ENCODE data around the gene WRAP53. TPM values are rescaled to one million over a fixed set of nuclear protein-coding genes. Genes with fewer than 3 reads are reported as not detected.
A peak's percentile ranks its signal among the peaks of the same experiment; 100 is the strongest.

WRAP53 gene
- total RNA-seq, 1 experiment from 2014 or later: 22.6 TPM

DNA sequence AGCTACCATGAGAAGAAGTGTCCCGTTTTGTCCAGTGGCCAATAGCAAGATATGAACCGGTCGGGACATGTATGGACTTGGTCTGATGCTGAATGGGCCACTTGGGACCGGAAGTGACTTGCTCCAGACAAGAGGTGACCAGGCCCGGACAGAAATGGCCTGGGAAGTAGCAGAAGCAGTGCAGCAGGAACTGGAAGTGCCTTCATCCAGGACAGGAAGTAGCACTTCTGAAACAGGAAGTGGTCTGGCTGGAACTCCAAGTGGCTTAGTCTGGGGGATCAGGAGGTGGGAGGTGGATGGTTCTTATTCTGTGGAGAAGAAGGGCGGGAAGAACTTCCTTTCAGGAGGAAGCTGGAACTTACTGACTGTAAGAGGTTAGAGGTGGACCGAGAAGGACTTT, 22.0 kb downstream of the WRAP53 start:
- no peak overlapping the region for H3K9ac ChIP-seq (ENCODE audit: low read length)
- BruUV-seq (replicated peaks): no TSS peak
- POLR2A ChIA-PET (ENCODE audit: unreplicated experiment): no interaction called here

DNA sequence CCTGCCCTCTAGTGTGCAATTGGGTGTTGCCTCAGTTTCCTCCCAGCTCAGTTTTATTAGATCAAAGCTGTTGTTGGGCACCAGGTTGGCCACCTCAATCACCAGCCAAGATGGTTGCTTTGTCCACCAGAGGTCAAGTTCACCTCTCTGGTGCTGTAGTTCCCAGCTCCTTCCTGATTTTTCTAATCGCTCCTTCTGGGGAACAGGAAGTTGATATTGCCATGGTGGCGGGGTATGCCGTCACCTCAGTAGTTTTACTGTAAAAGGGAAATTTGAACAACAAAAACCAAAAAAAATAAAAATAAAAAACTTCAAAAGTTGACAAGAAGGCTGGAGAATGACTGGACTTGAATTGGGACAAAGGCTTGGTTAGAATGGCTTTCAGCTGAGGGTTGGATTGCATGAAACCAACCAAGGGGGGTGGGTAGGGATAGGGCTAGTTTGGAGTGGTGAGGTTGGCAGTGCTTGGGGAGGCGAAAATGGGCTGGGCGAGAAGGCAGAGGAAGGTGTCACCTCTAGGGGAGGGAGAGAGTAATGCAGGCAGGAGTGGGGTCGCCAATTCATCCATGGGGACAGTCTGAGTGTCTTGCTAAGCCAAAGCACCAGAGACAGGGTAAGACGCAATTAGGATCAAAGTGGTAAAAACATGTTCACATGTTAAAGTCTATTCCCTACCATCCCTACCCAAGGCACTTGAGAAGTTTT, 22.9 kb downstream of the WRAP53 start:
- no TSS peak for BruUV-seq (replicated peaks)
- H2AFZ ChIP-seq (ENCODE audit: low read length): no peak overlapping the region

More for the DNA sequence above, 22.0 kb downstream of the WRAP53 start:
- Histone ChIP-seq H2AFZ (ENCODE audit: low read length) (no peak overlapping the region), H3K27me3 (ENCODE audit: low read length) (no peaks in the 10 kb centered on the region), H3K79me2 (ENCODE audit: low read length) (no peaks in the 10 kb centered on the region), H3K4me2 (ENCODE audit: low read length) (no peak overlapping the region), H3F3A (ENCODE audit: low read length, unreplicated experiment) (no peaks in the 10 kb centered on the region), H3K9me2 (replicated peaks; ENCODE audit: low read length) (no peaks in the 10 kb centered on the region), H3K36me3 (ENCODE audit: low read depth, low read length) (no peaks in the 10 kb centered on the region), H3K4me3 (ENCODE audit: low read length) (no peak overlapping the region), H3K27ac (ENCODE audit: low read length) (no peak overlapping the region), H3K4me1 (ENCODE audit: insufficient read depth, low read length) (no peaks in the 10 kb centered on the region), H3K9me3 (ENCODE audit: low read length) (no peaks in the 10 kb centered on the region), H4K20me1 (ENCODE audit: low read length) (no peaks in the 10 kb centered on the region)
- ATAC-seq (no peak), DNase-seq (no peak)
- CTCF ChIA-PET: no interaction called here
- intact Hi-C loops (cut with micrococcal nuclease): no loop called here
- TF ChIP-seq EZH2phosphoT487 (IDR thresholded peaks at IDR 0.05; ENCODE audit: borderline replicate concordance, low read length) (no peak), EZH2 (IDR thresholded peaks at IDR 0.05; ENCODE audit: low read length, unreplicated experiment) (no peak)
- TF ChIP-seq, protein P1, sequence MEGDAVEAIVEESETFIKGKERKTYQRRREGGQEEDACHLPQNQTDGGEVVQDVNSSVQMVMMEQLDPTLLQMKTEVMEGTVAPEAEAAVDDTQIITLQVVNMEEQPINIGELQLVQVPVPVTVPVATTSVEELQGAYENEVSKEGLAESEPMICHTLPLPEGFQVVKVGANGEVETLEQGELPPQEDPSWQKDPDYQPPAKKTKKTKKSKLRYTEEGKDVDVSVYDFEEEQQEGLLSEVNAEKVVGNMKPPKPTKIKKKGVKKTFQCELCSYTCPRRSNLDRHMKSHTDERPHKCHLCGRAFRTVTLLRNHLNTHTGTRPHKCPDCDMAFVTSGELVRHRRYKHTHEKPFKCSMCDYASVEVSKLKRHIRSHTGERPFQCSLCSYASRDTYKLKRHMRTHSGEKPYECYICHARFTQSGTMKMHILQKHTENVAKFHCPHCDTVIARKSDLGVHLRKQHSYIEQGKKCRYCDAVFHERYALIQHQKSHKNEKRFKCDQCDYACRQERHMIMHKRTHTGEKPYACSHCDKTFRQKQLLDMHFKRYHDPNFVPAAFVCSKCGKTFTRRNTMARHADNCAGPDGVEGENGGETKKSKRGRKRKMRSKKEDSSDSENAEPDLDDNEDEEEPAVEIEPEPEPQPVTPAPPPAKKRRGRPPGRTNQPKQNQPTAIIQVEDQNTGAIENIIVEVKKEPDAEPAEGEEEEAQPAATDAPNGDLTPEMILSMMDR (conservative IDR thresholded peaks at IDR 0.05; ENCODE audit: low read depth, low read length): no peak

More for the DNA sequence above, 22.9 kb downstream of the WRAP53 start:
- no peaks in the 10 kb centered on the region for H3F3A ChIP-seq (ENCODE audit: low read length, unreplicated experiment)
- ATAC-seq: no peak
- H3K4me3 ChIP-seq (ENCODE audit: low read length): no peak overlapping the region
- no peak overlapping the region for H3K27ac ChIP-seq (ENCODE audit: low read length)
- DNase-seq: no peak
- no peaks in the 10 kb centered on the region for H4K20me1 ChIP-seq (ENCODE audit: low read length)
- no peaks in the 10 kb centered on the region for H3K9me2 ChIP-seq (replicated peaks; ENCODE audit: low read length)
- H3K27me3 ChIP-seq (ENCODE audit: low read length): no peaks in the 10 kb centered on the region
- TF ChIP-seq EZH2phosphoT487 (IDR thresholded peaks at IDR 0.05; ENCODE audit: borderline replicate concordance, low read length): no peak
- TF ChIP-seq, protein P1 (conservative IDR thresholded peaks at IDR 0.05; ENCODE audit: low read depth, low read length): 0 out of 2 replicates have a peak, but pooled peaks have one; percentile 20
- intact Hi-C loops (cut with micrococcal nuclease): no loop called here
- no peaks in the 10 kb centered on the region for H3K79me2 ChIP-seq (ENCODE audit: low read length)
- POLR2A ChIA-PET (ENCODE audit: unreplicated experiment): no interaction called here
- H3K36me3 ChIP-seq (ENCODE audit: low read depth, low read length): no peaks in the 10 kb centered on the region
- peaks cover 1% of the 10 kb centered on the region; the same call in 1 of the 2 replicates for H3K4me1 ChIP-seq (ENCODE audit: insufficient read depth, low read length)
- CTCF ChIA-PET: no interaction called here
- H3K4me2 ChIP-seq (ENCODE audit: low read length): no peak overlapping the region
- H3K9ac ChIP-seq (ENCODE audit: low read length): no peak overlapping the region
- H3K9me3 ChIP-seq (ENCODE audit: low read length): no peaks in the 10 kb centered on the region

All from PC-3 (cell line).